Left cardiac atrium (tissue), 4 donors: Measurements from ENCODE around the gene ZDHHC14. TPM values are rescaled to one million over a fixed set of nuclear protein-coding genes. Genes with fewer than 3 reads are reported as not detected.

ENCODE experiments used
- ATAC-seq, 2 donors: fragments of 200-7000 bp; cut with Tn5 transposase; one replicate each; pipeline ENCODE4 v1.9.1; 2020; ENCODE audit warnings: mild to moderate bottlenecking in 2 of 2, moderate library complexity in 2 of 2
- DNase-seq: peaks from one replicate; pipeline ENCODE4 v3.0.0-alpha.2; 2020
- intact Hi-C, 2 donors: fragments of 100-400 bp; cut with DNase I; formaldehyde crosslinking; loops; one replicate each; pipeline versions ENCODE4 v1.14.1 to v1.15.1; 2022 to 2023
- total RNA-seq, 2 donors: library from RNA; stranded (reverse); fragmentation: NEBNext Ultra II Directional; extraction: Animal tissue kit (Norgen Biotek cat#: 25700); gene quantifications; one replicate each; pipeline ENCODE4 v1.2.1, GENCODE V29; 2021
- donor health status: DM: no; HTN: yes; CAD: no.
- donor health status: DM: no; HTN: yes; CAD: no; lungs with severe emphysema.
- donor health status: DM: yes; HTN: yes; CAD: no.
- donor health status: Dilated cardiomyopathy.

ZDHHC14 gene
- total RNA-seq, 2 donors from 2014 or later: 12.1 to 12.3 TPM

DNA sequence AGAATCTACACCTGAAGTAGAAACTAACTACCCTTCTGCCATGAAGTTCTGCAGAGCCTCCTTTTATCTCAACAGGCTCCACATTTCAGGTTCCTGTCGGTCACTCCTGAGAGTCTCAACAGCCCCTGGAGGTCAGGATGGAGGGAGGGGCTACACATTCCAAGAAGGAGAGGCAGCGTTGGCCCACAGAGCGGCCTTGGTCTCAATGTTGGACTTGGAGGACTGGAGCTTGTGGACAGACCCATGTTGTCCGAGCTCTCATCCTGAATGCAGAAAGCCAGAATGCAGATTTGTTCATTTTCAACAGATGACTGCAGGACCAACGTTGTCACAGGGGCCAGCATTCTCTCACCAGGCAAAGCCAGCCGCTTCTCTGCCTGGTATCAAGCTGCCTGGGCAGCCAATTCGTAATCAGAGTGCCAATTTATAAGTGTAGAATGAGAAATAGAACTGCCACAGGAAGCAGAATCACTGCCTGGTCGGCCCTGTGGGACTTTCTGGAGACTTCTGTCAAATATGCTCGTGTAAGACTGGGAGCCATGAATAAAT lies 229.5 kb downstream of the ZDHHC14 start:
- intact Hi-C loops: loop anchor here in 1 of 2 donors (10.0 kb wide), 1 partner anchor 54 kb away; no protein-coding TSS in a partner anchor
- ATAC-seq: no peak
- DNase-seq: no peak

DNA sequence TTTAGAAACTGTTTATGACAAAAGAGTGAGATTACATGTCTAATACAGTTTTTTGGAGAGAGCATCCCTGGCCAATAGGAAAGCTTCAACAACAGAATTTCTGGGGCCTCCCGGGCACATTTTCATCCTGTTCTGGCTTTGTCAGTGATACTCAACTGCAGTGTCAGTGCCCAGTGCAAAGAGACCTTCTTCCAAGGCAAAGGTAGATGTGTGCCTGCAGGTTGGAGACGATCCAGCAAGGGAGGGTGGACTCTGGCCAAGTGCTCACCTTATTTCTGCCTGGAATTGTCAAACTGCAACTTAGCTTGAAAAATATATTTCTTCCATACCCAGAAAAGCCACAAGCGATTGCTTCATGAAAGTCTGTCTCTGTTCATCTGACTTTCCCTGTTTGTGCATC lies 230.4 kb downstream of the ZDHHC14 start:
- no peak for DNase-seq
- no peak for ATAC-seq
- intact Hi-C loops: loop anchor here in 1 of 2 donors (10.0 kb wide), 1 partner anchor 53 kb away; no protein-coding TSS in a partner anchor

GRCh38 chr6:157613011-157613522 lies 232.1 kb downstream of the ZDHHC14 start:
- DNase-seq (no peak), ATAC-seq (no peak)
- intact Hi-C loops: loop anchor here in 1 of 2 donors (10.0 kb wide), 1 partner anchor 52 kb away; no protein-coding TSS in a partner anchor

GRCh38 chr6:157614026-157614568 lies 233.1 kb downstream of the ZDHHC14 start:
- peak in 1 of 2 donors; percentile 45 for ATAC-seq
- intact Hi-C loops: loop anchor here in 1 of 2 donors (10.0 kb wide), 1 partner anchor 51 kb away; no protein-coding TSS in a partner anchor
- no peak for DNase-seq

- DNase-seq (no peak), ATAC-seq (no peak)
- intact Hi-C loops: loop anchor here in 1 of 2 donors (10.0 kb wide), 1 partner anchor 49 kb away; no protein-coding TSS in a partner anchor
Measured at GRCh38 chr6:157615420-157615769, 234.4 kb downstream of the ZDHHC14 start.

DNA sequence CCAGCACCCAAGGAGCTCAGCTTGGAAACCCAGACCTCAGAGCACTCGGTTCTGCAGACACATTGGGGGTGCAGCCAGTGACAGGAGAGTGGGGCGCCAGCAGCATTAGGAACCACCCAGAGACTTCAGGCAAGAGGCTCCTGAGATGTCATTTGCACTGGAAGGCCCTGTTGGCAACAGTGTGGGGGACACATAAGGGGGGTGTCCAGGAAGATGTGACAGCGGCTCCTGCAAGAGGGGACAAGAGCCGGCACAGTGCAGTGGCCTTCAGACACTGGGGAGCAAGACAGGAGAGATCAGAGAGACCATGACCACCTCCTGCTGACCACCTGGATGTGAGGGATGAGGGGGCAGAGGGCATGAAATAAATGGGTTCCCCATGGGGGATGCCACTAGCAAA lies 235.0 kb downstream of the ZDHHC14 start:
- intact Hi-C loops: loop anchor here in 1 of 2 donors (10.0 kb wide), 1 partner anchor 49 kb away; no protein-coding TSS in a partner anchor
- ATAC-seq (no peak), DNase-seq (no peak)

GRCh38 chr6:157620944-157621343 lies 240.0 kb downstream of the ZDHHC14 start:
- no peak for ATAC-seq
- no peak for DNase-seq
- intact Hi-C loops: no loop called here

- peak in 1 of 2 donors; percentile 15 for ATAC-seq
- intact Hi-C loops: no loop called here
- no peak for DNase-seq
Measured at GRCh38 chr6:157621406-157621805, 240.4 kb downstream of the ZDHHC14 start.

DNA sequence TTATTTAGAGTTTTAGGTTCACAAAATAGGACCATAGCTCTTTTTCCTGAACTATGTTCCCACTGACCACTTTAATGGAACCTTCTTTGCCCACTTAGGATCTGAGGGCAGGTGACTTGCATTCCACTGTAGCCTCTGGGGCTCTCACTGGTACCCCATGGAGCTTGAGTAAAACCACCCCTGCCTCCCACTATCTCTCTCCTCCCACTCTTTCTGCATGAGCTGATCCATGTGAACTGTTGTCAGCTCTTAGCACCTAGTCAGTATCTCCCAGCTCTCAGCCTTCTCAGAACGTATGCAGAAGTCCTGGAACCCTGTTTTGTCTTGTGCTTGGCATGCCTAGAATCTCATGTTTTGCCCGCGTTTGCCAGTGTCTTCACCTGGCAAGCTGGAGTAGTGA lies 241.4 kb downstream of the ZDHHC14 start:
- ATAC-seq: no peak
- DNase-seq: no peak
- intact Hi-C loops: no loop called here

DNA sequence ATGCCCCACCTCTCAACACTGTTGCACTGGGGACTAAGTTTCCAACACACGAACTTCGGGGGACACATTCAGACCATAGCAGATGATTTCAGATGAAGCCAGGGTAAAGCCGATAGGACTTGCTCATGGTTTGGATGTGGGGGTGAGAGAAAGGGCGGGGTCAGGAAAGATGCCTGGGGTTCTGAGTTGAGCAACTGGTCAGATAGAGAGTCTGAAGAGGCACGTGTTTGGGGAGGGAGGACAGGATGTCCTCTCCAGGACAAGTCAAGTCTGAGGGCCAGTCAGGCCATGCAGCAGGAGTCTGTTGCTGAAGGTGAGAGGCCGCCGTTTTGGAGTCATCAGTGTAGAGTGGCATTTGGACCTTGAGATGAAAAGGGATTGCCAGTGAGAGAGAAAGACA lies 244.1 kb downstream of the ZDHHC14 start:
- intact Hi-C loops: no loop called here
- no peak for DNase-seq
- no peak for ATAC-seq

DNA sequence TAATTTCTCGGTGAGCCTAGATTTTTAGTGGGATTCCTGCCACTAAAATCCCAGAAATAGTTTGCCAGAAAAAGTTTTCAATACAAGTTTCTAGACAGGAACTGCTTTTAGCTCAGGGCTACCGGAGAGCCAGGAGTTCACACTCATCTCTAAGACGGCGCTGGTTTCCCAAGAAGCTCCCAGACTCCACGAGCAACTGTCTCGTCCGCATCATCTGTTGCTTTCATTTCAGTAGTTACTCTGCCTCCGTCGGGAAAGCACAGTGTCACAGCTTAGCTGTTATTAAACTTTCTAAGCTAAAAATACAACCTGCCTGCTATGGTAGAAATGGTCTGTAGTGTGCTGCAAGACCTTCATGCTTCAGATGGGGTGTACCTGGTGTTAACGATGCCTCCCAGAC lies 244.8 kb downstream of the ZDHHC14 start:
- intact Hi-C loops: no loop called here
- ATAC-seq (no peak), DNase-seq (no peak)

GRCh38 chr6:157627195-157627966 lies 246.4 kb downstream of the ZDHHC14 start:
- DNase-seq (no peak), ATAC-seq (no peak)
- intact Hi-C loops: no loop called here

GRCh38 chr6:157628463-157628862 lies 247.5 kb downstream of the ZDHHC14 start:
- no peak for ATAC-seq
- DNase-seq: no peak
- intact Hi-C loops: no loop called here

GRCh38 chr6:157629220-157629619 lies 248.2 kb downstream of the ZDHHC14 start:
- no peak for DNase-seq
- intact Hi-C loops: no loop called here
- ATAC-seq: no peak

- no peak for ATAC-seq
- intact Hi-C loops: no loop called here
- no peak for DNase-seq
Measured at GRCh38 chr6:157630463-157631080, 249.6 kb downstream of the ZDHHC14 start.

DNA sequence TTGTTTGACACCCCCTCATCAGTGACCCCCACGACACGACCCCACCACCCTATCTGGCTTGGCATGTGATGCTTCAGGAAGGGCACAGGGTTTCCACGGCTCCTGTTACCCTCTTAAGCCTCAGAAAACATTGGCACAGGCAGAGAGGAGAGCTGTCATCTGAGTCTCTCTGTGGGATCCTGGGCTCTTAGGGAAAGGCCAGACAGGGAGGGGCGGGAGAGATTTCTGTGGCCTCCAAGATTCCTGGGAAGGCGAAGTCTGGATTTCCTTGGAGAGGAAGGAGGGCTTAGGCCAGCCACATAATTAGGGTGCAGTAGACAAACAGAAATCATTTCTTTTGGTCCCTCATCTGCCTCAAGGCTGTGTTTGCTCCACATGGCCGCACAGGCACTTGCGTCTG lies 250.4 kb downstream of the ZDHHC14 start:
- intact Hi-C loops: no loop called here
- ATAC-seq (no peak), DNase-seq (no peak)

DNA sequence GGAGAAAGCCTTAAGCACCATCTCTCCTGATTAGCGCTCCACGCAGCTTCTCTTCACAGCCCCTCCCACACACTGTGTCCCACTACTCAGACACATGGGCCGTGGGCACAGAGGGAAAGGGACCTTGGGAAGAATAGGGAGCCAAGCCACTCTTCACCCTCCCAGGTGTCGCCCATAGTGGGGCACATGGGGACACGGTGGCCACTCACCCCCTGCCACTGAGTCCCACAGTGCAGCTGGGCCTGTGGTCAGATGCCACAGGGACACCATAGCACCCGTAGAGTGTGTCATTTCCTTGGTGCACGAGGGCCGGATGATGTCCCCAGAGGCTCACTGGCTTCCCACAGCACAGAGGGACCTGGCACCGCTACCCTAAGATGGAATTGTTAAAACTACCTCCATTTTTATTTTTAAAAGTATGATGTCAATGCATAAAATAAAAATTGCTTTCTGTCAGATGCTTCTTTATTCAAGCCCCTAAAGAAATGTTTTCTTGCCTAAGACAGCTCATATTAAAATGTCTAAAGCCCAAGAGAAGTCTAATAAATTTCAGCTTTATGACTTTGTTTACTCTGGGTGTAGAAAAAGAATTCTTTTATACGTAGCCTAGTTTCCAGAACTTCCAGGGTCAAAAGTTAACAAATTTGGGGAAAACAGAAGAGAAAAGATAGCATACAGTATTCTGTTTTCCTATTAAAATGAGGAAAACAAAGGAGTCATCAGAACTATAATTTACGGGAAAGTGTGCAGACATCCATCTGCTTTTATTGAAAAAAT lies 251.0 kb downstream of the ZDHHC14 start:
- DNase-seq: no peak
- ATAC-seq: no peak
- intact Hi-C loops: no loop called here

- intact Hi-C loops: no loop called here
- DNase-seq: no peak
- peak in 1 of 2 donors; percentile 82 for ATAC-seq
Measured at GRCh38 chr6:157632821-157633220, 251.8 kb downstream of the ZDHHC14 start.

GRCh38 chr6:157634546-157634945 lies 253.6 kb downstream of the ZDHHC14 start:
- DNase-seq (no peak), ATAC-seq (no peak)
- intact Hi-C loops: no loop called here
